Renal cortical epithelial cell (primary cell): ENCODE data around the gene DGCR2. TPM values are rescaled to one million over a fixed set of nuclear protein-coding genes. Genes with fewer than 3 reads are reported as not detected.

Experiments used
- DNase-seq: peaks from one replicate; pipeline ENCODE4 v3.0.0-alpha.2; 2011; ENCODE audit warnings: low read depth
- total RNA-seq: library from RNA; depleted of rRNA; stranded (reverse); fragments of >200 nt; gene quantifications from 2 replicates; pipeline ENCODE4 v1.2.3, GENCODE V29; 2014

DGCR2 gene
- total RNA-seq, 1 donor from 2014 or later: 131 TPM

GRCh38 chr22:19147195-19147780 lies 25.1 kb upstream of the DGCR2 start:
- DNase-seq: no peak

- DNase-seq: no peak
These were observed 24.2 kb upstream of the DGCR2 start for GRCh38 chr22:19146215-19146968.

GRCh38 chr22:19143967-19144400 lies 21.8 kb upstream of the DGCR2 start:
- peak; percentile 3 for DNase-seq

- DNase-seq: no peak
These were observed 21.0 kb upstream of the DGCR2 start for GRCh38 chr22:19143212-19143611.

GRCh38 chr22:19142394-19142793 lies 20.2 kb upstream of the DGCR2 start:
- DNase-seq: no peak

GRCh38 chr22:19139974-19140373 lies 17.8 kb upstream of the DGCR2 start:
- no peak for DNase-seq

GRCh38 chr22:19139001-19139356 lies 16.8 kb upstream of the DGCR2 start:
- no peak for DNase-seq

GRCh38 chr22:19138217-19139000 lies 16.2 kb upstream of the DGCR2 start:
- no peak for DNase-seq

GRCh38 chr22:19137384-19138216 lies 15.4 kb upstream of the DGCR2 start:
- no peak for DNase-seq

- DNase-seq: no peak
These were observed 14.7 kb upstream of the DGCR2 start for GRCh38 chr22:19136915-19137314.

GRCh38 chr22:19134874-19135273 lies 12.7 kb upstream of the DGCR2 start:
- DNase-seq: no peak

GRCh38 chr22:19134176-19134831 lies 12.1 kb upstream of the DGCR2 start:
- DNase-seq: no peak

- DNase-seq: no peak
These were observed 11.3 kb upstream of the DGCR2 start for GRCh38 chr22:19133561-19133960.

GRCh38 chr22:19132693-19133400 lies 10.6 kb upstream of the DGCR2 start:
- DNase-seq: no peak

GRCh38 chr22:19132153-19132552 lies 9.9 kb upstream of the DGCR2 start:
- DNase-seq: no peak

GRCh38 chr22:19131685-19132015 lies 9.4 kb upstream of the DGCR2 start:
- DNase-seq: no peak

GRCh38 chr22:19130959-19131684 lies 8.9 kb upstream of the DGCR2 start, which contains the start of gene TSSK2:
TSSK2 (plus strand) TSS chr22:19131308; CDS start chr22:19131400, 92 bp downstream.
- no peak for DNase-seq

GRCh38 chr22:19129871-19130270 lies 7.7 kb upstream of the DGCR2 start:
- no peak for DNase-seq

- no peak for DNase-seq
These were observed 6.9 kb upstream of the DGCR2 start for GRCh38 chr22:19128946-19129727.
